Retina (tissue), 1 donor: Measurements from ENCODE around the gene EHD2.
"Not testable (repeated sequence)": the region's sequence is repeated elsewhere in the genome, so short reads cannot be mapped to it uniquely, and the experiment has no call there.

Experiments
- DNase-seq: peaks from one replicate; pipeline ENCODE4 v3.0.0-alpha.2; 2016

Gene EHD2

GRCh38 chr19:47777245-47778048, 64.2 kb downstream of the EHD2 start:
- DNase-seq = not testable (repeated sequence)

GRCh38 chr19:47778049-47778953, 65.1 kb downstream of the EHD2 start, which contains the start of gene SELENOW:
Gene SELENOW, plus strand, starts transcription at chr19:47778703. Its CDS starts 83 bp downstream, at chr19:47778786.
- peak; percentile 95 for DNase-seq

GRCh38 chr19:47778954-47779351, 65.7 kb downstream of the EHD2 start:
- no peak for DNase-seq

GRCh38 chr19:47779524-47780214, 66.4 kb downstream of the EHD2 start:
- no peak for DNase-seq

GRCh38 chr19:47780215-47780551, 67.0 kb downstream of the EHD2 start:
- no peak for DNase-seq

- DNase-seq = no peak
Observed at GRCh38 chr19:47781590-47782262, 68.5 kb downstream of the EHD2 start.

GRCh38 chr19:47786566-47786965, 73.3 kb downstream of the EHD2 start:
- DNase-seq = no peak

GRCh38 chr19:47787307-47787706, 74.1 kb downstream of the EHD2 start:
- not testable (repeated sequence) for DNase-seq

- not testable (repeated sequence) for DNase-seq
Observed at GRCh38 chr19:47789811-47790210, 76.6 kb downstream of the EHD2 start.

GRCh38 chr19:47790398-47790814, 77.2 kb downstream of the EHD2 start:
- DNase-seq = peak; percentile 83

- DNase-seq = no peak
Observed at GRCh38 chr19:47792616-47793015, 79.4 kb downstream of the EHD2 start.
